Activated CD4-positive, alpha-beta T cell treated with anti-CD3 and anti-CD28 coated beads for 4 hours (primary cell): ENCODE results near the gene NUP62.
A peak's percentile ranks its signal among the peaks of the same experiment; 100 is the strongest.

Experiments
- DNase-seq, 2 donors: peaks; one replicate each; pipeline ENCODE4 v3.0.0-alpha.2; 2020

NUP62 gene

GRCh38 chr19:49895566-49896297 lies 33.6 kb downstream of the NUP62 start:
- no peak for DNase-seq

GRCh38 chr19:49894879-49895565 lies 34.3 kb downstream of the NUP62 start:
- no peak for DNase-seq

GRCh38 chr19:49894011-49894664 lies 35.2 kb downstream of the NUP62 start:
- DNase-seq = no peak

GRCh38 chr19:49892716-49893115 lies 36.6 kb downstream of the NUP62 start:
- DNase-seq = no peak

- DNase-seq = no peak
These were observed 37.9 kb downstream of the NUP62 start for GRCh38 chr19:49891393-49891792.

GRCh38 chr19:49890349-49891311 lies 38.7 kb downstream of the NUP62 start:
- peak; percentile 72 to 73 for DNase-seq

- DNase-seq = peak; percentile 74 to 76
These were observed 39.5 kb downstream of the NUP62 start for GRCh38 chr19:49889687-49890348.

GRCh38 chr19:49889038-49889686 lies 40.1 kb downstream of the NUP62 start:
- DNase-seq = no peak

GRCh38 chr19:49888510-49888824 lies 40.8 kb downstream of the NUP62 start:
- no peak for DNase-seq

- no peak for DNase-seq
These were observed 41.4 kb downstream of the NUP62 start for GRCh38 chr19:49887665-49888509.

GRCh38 chr19:49887037-49887664 lies 42.2 kb downstream of the NUP62 start:
- DNase-seq = no peak

- DNase-seq = no peak
These were observed 44.5 kb downstream of the NUP62 start for GRCh38 chr19:49884760-49885159.

GRCh38 chr19:49884109-49884508 lies 45.2 kb downstream of the NUP62 start:
- DNase-seq = no peak

- DNase-seq = no peak
These were observed 46.2 kb downstream of the NUP62 start for GRCh38 chr19:49883094-49883493.

- DNase-seq = no peak
These were observed 46.7 kb downstream of the NUP62 start for GRCh38 chr19:49882643-49883042.

GRCh38 chr19:49881672-49882394 lies 47.5 kb downstream of the NUP62 start:
- no peak for DNase-seq

GRCh38 chr19:49881186-49881585 lies 48.1 kb downstream of the NUP62 start:
- DNase-seq = no peak

- no peak for DNase-seq
These were observed 49.0 kb downstream of the NUP62 start for GRCh38 chr19:49880162-49880869.
